Measurements from ENCODE around the gene GPX2.

Gene GPX2

DNA sequence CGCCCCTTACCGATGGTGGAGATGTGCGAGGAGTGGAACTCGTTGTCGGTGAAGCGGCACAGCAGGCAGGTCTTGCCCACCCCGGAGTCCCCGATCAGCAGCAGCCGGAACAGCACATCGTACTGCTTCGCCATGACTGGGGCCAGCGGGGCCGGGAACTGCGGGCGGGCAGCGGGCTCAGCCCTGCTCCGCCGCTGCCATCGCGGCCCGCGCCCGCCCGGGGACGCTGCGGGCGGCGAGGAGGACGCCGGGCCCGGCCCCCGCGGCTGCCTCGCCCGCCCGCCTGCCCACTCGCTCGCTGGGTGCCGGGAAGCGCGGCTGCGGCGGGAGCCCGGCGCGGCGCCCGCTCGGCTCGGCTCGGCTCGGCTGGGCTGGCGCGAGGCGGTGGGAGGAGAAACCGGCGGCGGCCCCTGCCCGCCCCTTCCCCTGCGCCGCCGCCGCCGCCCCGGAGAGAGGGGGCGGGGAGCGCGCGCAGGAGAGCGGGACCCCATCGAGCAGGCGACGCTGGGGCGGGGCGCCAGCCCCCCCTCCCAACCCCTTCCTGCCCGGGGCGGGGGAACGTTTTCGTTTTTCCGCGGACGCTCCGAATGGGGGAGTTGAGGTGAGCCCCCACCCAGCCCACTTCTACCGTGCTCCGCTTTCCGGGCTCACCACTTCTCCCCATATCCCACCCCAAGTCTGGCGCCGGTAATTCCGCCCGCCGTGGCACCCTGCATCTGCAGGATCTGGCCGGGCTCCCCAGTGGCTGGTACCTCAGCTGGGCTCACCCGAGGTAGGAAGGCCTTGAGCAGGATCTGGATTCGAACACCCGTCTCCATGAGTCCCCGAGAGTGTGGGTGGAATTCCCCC is 29.6 kb upstream of the GPX2 start, which contains the start of gene RAB15:
TSS of gene RAB15 (minus strand) at position 394 of the 849 bp plus-strand sequence. CDS start at position 134, 260 bp downstream.
- Histone ChIP-seq H3K4me1 (ENCODE audit: control insufficient read depth, insufficient read depth, low read length) (peaks cover 7% of the 10 kb centered on the region; the same call in 1 of the 2 replicates), H3K27ac (ENCODE audit: extremely low read depth, low read depth, low read length) (peak within 1 kb of the TSS; percentile 66; the same call in 1 of the 2 replicates), H3K36me3 (ENCODE audit: control insufficient read depth in 2 of 2, insufficient read depth in 1 of 2, low read length in 2 of 2) (no peaks in the 10 kb centered on the region), H3K9me3 (ENCODE audit: control insufficient read depth, insufficient read depth, low read depth, low read length) (no peaks in the 10 kb centered on the region), H3K4me3 (ENCODE audit: low read depth, low read length) (peak within 1 kb of the TSS; percentile 74)
- POLR2A ChIA-PET, result interaction anchor here (0.7 kb wide), 1 partner anchor 12 kb away, joined by 3 read pairs; no protein-coding TSS in a partner anchor
- CTCF ChIA-PET, result interaction anchor here (0.6 kb wide), 1 partner anchor 10 kb away, joined by 4 read pairs; no protein-coding TSS in a partner anchor
- TF ChIP-seq ZNF549 (tag by site-specific recombination; IDR thresholded peaks at IDR 0.05) (no peak), ZNF202 (tag by site-specific recombination; IDR thresholded peaks at IDR 0.05; ENCODE audit: borderline replicate concordance) (no peak), ZNF626 (tag by site-specific recombination; IDR thresholded peaks at IDR 0.05) (no peak), ZNF214 (tag by site-specific recombination; IDR thresholded peaks at IDR 0.05; ENCODE audit: borderline replicate concordance) (no peak), ZNF530 (tag by site-specific recombination; IDR thresholded peaks at IDR 0.05; ENCODE audit: low read depth) (no peak), SCRT1 (tag by site-specific recombination; IDR thresholded peaks at IDR 0.05; ENCODE audit: borderline replicate concordance) (no peak), ZNF23 (tag by site-specific recombination; IDR thresholded peaks at IDR 0.05; ENCODE audit: borderline replicate concordance) (no peak), ZNF211 (tag by site-specific recombination; IDR thresholded peaks at IDR 0.05; ENCODE audit: low read depth) (no peak), ZNF311 (tag by site-specific recombination; IDR thresholded peaks at IDR 0.05; ENCODE audit: borderline replicate concordance) (no peak), ZNF654 (tag by site-specific recombination; IDR thresholded peaks at IDR 0.05; ENCODE audit: low read depth) (no peak), ZNF248 (tag by site-specific recombination; IDR thresholded peaks at IDR 0.05) (no peak), ZBTB21 (tag by site-specific recombination; IDR thresholded peaks at IDR 0.05) (no peak), KLF7 (tag by site-specific recombination; IDR thresholded peaks at IDR 0.05; ENCODE audit: borderline replicate concordance) (no peak), ZNF341 (tag by site-specific recombination; IDR thresholded peaks at IDR 0.05; ENCODE audit: low read depth) (peak; percentile 45; the same call in 1 of the 2 replicates), ZNF37A (tag by site-specific recombination; IDR thresholded peaks at IDR 0.05) (no peak), ZNF335 (tag by site-specific recombination; conservative IDR thresholded peaks at IDR 0.05) (peak; percentile 23; the same call in 1 of the 2 replicates), ZNF521 (tag by site-specific recombination; IDR thresholded peaks at IDR 0.05) (no peak), ZNF473 (tag by site-specific recombination; IDR thresholded peaks at IDR 0.05) (no peak), ZNF621 (tag by site-specific recombination; IDR thresholded peaks at IDR 0.05) (no peak), ZNF623 (tag by site-specific recombination; IDR thresholded peaks at IDR 0.05) (no peak), ZNF2 (tag by site-specific recombination; IDR thresholded peaks at IDR 0.05) (no peak), ZNF426 (tag by site-specific recombination; IDR thresholded peaks at IDR 0.05) (no peak), ZXDB (tag by site-specific recombination; IDR thresholded peaks at IDR 0.05) (no peak), ZNF660 (tag by site-specific recombination; IDR thresholded peaks at IDR 0.05) (no peak)
- TF ChIP-seq, protein P1, sequence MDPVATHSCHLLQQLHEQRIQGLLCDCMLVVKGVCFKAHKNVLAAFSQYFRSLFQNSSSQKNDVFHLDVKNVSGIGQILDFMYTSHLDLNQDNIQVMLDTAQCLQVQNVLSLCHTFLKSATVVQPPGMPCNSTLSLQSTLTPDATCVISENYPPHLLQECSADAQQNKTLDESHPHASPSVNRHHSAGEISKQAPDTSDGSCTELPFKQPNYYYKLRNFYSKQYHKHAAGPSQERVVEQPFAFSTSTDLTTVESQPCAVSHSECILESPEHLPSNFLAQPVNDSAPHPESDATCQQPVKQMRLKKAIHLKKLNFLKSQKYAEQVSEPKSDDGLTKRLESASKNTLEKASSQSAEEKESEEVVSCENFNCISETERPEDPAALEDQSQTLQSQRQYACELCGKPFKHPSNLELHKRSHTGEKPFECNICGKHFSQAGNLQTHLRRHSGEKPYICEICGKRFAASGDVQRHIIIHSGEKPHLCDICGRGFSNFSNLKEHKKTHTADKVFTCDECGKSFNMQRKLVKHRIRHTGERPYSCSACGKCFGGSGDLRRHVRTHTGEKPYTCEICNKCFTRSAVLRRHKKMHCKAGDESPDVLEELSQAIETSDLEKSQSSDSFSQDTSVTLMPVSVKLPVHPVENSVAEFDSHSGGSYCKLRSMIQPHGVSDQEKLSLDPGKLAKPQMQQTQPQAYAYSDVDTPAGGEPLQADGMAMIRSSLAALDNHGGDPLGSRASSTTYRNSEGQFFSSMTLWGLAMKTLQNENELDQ (tag by site-specific recombination; IDR thresholded peaks at IDR 0.05; ENCODE audit: low read depth), result no peak
- TF ChIP-seq, protein P2, sequence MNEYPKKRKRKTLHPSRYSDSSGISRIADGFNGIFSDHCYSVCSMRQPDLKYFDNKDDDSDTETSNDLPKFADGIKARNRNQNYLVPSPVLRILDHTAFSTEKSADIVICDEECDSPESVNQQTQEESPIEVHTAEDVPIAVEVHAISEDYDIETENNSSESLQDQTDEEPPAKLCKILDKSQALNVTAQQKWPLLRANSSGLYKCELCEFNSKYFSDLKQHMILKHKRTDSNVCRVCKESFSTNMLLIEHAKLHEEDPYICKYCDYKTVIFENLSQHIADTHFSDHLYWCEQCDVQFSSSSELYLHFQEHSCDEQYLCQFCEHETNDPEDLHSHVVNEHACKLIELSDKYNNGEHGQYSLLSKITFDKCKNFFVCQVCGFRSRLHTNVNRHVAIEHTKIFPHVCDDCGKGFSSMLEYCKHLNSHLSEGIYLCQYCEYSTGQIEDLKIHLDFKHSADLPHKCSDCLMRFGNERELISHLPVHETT (tag by site-specific recombination; IDR thresholded peaks at IDR 0.05), result no peak
- TF ChIP-seq, protein P3, sequence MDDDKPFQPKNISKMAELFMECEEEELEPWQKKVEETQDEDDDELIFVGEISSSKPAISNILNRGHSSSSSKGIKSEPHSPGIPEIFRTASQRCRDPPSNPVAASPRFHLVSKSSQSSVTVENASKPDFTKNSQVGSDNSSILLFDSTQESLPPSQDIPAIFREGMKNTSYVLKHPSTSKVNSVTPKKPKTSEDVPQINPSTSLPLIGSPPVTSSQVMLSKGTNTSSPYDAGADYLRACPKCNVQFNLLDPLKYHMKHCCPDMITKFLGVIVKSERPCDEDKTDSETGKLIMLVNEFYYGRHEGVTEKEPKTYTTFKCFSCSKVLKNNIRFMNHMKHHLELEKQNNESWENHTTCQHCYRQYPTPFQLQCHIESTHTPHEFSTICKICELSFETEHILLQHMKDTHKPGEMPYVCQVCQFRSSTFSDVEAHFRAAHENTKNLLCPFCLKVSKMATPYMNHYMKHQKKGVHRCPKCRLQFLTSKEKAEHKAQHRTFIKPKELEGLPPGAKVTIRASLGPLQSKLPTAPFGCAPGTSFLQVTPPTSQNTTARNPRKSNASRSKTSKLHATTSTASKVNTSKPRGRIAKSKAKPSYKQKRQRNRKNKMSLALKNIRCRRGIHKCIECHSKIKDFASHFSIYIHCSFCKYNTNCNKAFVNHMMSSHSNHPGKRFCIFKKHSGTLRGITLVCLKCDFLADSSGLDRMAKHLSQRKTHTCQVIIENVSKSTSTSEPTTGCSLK (tag by site-specific recombination; IDR thresholded peaks at IDR 0.05), result no peak
- TF ChIP-seq, protein P4, sequence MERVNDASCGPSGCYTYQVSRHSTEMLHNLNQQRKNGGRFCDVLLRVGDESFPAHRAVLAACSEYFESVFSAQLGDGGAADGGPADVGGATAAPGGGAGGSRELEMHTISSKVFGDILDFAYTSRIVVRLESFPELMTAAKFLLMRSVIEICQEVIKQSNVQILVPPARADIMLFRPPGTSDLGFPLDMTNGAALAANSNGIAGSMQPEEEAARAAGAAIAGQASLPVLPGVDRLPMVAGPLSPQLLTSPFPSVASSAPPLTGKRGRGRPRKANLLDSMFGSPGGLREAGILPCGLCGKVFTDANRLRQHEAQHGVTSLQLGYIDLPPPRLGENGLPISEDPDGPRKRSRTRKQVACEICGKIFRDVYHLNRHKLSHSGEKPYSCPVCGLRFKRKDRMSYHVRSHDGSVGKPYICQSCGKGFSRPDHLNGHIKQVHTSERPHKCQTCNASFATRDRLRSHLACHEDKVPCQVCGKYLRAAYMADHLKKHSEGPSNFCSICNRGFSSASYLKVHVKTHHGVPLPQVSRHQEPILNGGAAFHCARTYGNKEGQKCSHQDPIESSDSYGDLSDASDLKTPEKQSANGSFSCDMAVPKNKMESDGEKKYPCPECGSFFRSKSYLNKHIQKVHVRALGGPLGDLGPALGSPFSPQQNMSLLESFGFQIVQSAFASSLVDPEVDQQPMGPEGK (tag by site-specific recombination; IDR thresholded peaks at IDR 0.05), result peak; percentile 19; the same call in 1 of the 2 replicates
- TF ChIP-seq, protein P5, sequence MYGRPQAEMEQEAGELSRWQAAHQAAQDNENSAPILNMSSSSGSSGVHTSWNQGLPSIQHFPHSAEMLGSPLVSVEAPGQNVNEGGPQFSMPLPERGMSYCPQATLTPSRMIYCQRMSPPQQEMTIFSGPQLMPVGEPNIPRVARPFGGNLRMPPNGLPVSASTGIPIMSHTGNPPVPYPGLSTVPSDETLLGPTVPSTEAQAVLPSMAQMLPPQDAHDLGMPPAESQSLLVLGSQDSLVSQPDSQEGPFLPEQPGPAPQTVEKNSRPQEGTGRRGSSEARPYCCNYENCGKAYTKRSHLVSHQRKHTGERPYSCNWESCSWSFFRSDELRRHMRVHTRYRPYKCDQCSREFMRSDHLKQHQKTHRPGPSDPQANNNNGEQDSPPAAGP (tag by site-specific recombination; IDR thresholded peaks at IDR 0.05), result no peak

Data from HEK293 (cell line).